Fibroblast of the aortic adventitia (primary cell): ENCODE results near the gene ABCC10. TPM values are rescaled to one million over a fixed set of nuclear protein-coding genes. Genes with fewer than 3 reads are reported as not detected.
"Not testable (repeated sequence)": the region's sequence is repeated elsewhere in the genome, so short reads cannot be mapped to it uniquely, and the experiment has no call there.

Experiments
- DNase-seq: peaks from one replicate; pipeline ENCODE4 v3.0.0-alpha.2; 2010; ENCODE audit warnings: low read depth
- H3K4me3 ChIP-seq: 2 replicates; pipeline ENCODE4 v1.5.1; 2011; ENCODE audit warnings: low read depth, mild to moderate bottlenecking, control low read depth, low read length, moderate library complexity
- total RNA-seq: library from RNA; depleted of rRNA; stranded (reverse); fragments of >200 nt; gene quantifications from 2 replicates; pipeline ENCODE4 v1.2.3, GENCODE V29; 2012; ENCODE audit warnings: low replicate concordance
- TF ChIP-seq, protein P1 (sequence below): IDR thresholded peaks from 2 replicates; pipeline ENCODE4 v1.5.1; 2011; ENCODE audit warnings: mild to moderate bottlenecking, low read length, control low read depth, inconsistent platforms; ENCODE audit not compliant: insufficient read depth

Gene ABCC10, protein sequence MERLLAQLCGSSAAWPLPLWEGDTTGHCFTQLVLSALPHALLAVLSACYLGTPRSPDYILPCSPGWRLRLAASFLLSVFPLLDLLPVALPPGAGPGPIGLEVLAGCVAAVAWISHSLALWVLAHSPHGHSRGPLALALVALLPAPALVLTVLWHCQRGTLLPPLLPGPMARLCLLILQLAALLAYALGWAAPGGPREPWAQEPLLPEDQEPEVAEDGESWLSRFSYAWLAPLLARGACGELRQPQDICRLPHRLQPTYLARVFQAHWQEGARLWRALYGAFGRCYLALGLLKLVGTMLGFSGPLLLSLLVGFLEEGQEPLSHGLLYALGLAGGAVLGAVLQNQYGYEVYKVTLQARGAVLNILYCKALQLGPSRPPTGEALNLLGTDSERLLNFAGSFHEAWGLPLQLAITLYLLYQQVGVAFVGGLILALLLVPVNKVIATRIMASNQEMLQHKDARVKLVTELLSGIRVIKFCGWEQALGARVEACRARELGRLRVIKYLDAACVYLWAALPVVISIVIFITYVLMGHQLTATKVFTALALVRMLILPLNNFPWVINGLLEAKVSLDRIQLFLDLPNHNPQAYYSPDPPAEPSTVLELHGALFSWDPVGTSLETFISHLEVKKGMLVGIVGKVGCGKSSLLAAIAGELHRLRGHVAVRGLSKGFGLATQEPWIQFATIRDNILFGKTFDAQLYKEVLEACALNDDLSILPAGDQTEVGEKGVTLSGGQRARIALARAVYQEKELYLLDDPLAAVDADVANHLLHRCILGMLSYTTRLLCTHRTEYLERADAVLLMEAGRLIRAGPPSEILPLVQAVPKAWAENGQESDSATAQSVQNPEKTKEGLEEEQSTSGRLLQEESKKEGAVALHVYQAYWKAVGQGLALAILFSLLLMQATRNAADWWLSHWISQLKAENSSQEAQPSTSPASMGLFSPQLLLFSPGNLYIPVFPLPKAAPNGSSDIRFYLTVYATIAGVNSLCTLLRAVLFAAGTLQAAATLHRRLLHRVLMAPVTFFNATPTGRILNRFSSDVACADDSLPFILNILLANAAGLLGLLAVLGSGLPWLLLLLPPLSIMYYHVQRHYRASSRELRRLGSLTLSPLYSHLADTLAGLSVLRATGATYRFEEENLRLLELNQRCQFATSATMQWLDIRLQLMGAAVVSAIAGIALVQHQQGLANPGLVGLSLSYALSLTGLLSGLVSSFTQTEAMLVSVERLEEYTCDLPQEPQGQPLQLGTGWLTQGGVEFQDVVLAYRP (N-terminal part only)
- total RNA-seq: 12.0 and 25.8 TPM in 2 replicates

DNA sequence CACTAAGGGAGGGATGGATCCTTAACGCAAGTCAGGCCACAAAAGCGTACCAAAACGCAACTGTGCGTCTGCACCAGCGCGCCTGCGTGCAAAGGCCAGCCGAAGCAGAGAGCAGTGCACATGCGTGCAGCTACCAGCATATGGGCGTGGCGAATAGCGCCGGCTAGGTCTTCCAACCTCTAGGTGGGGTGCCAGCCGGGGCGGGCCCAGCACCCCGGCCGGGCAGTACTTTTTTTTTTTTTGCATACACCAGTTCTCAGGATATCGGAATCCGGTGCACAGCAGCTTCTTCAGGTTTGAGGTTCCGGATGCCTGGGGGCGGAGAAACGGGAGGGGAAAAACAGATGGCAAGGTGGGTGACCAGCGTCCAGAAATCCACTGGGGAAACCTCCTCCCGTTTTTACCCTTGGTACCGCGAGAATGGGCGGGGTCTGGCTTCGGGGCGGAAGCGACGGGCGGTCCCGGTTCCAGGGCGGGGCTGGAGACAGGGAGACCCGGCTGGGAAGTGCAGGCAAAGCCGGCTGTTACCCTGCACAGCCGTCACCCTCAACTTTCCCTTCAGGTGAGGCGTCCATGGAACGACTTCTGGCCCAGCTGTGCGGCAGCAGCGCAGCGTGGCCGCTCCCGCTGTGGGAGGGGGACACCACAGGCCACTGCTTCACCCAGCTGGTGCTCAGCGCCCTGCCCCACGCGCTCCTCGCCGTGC, at the start of gene ABCC10:
Gene ABCC10, plus strand, starts transcription at position 136 of the 706 bp plus-strand sequence. Its CDS starts 438 bp downstream, at position 574.
- TF ChIP-seq, protein P1, sequence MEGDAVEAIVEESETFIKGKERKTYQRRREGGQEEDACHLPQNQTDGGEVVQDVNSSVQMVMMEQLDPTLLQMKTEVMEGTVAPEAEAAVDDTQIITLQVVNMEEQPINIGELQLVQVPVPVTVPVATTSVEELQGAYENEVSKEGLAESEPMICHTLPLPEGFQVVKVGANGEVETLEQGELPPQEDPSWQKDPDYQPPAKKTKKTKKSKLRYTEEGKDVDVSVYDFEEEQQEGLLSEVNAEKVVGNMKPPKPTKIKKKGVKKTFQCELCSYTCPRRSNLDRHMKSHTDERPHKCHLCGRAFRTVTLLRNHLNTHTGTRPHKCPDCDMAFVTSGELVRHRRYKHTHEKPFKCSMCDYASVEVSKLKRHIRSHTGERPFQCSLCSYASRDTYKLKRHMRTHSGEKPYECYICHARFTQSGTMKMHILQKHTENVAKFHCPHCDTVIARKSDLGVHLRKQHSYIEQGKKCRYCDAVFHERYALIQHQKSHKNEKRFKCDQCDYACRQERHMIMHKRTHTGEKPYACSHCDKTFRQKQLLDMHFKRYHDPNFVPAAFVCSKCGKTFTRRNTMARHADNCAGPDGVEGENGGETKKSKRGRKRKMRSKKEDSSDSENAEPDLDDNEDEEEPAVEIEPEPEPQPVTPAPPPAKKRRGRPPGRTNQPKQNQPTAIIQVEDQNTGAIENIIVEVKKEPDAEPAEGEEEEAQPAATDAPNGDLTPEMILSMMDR: peak; percentile 48
- H3K4me3 ChIP-seq: peak within 1 kb of the TSS; percentile 99
- peak; percentile 96 for DNase-seq

GRCh38 chr6:43377710-43378229, 49.6 kb upstream of the ABCC10 start:
- no peak for DNase-seq
- no peak overlapping the region for H3K4me3 ChIP-seq
- TF ChIP-seq, protein P1: no peak

DNA sequence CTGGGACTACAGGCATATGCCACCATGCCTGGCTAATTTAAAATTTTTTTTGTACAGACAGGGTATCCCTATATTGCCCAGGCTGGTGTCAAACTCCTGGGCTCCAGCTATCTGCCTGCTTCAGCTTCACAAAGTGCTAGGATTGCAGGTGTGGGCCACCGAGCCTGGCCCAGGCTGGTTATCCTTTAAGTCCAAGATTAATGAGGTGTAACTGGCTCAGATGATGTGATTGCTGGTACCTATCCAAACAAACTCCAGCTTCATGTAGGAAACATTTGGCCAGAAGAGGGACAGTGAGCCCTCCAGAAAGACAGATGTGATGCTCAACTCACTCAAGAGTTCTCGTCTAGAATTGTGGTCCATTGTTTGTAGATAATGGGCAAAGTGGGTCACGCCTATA, 48.7 kb upstream of the ABCC10 start:
- DNase-seq: no peak
- no peak overlapping the region for H3K4me3 ChIP-seq
- TF ChIP-seq, protein P1: no peak

DNA sequence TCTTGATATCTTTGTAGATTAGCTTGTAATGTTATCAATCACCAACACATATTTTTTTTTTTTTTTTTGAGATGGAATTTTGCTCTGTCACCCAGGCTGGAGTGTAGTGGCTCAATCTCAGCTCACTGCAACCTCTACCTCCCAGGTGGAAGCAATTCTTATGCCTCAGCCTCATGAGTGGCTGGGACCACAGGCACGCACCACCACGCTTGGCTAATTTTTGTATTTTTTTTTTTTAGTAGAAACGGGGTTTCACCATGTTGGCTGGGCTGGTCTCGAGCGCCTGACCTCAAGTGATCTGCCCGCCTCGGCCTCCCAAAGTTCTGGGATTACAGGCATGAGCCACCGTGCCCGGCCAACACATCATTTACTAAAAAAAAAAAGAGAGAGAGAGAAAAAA, 46.5 kb upstream of the ABCC10 start:
- not testable (repeated sequence) for H3K4me3 ChIP-seq, DNase-seq

DNA sequence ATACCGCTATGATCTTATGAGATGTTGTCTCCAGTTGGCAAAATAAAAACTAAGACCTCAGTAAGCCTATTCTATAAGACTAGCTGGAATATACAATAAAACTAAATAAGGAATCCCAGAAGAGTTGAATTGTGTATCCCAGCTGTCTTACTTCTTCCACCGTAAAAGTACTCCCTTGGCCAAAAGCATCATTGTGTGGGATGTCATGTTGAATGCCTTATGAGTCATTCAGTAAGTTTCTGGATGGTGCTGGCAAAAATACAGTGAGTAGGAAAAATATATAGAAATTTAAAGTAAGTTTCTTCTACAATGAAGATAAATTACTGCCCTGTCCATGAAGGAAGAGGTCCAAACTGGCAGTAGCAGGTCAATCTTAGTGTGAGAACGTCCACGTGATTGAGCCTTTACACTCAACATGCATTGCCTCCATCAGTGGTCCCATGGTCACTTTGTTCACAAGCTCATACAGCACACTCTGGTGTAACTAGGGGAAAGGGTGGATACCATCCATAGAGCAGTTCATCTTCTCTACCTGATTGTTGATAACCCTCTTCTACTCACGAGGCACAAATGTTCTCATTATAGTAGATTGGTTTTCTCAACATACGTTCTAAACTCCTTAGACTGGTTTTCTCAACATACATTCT, 44.2 kb upstream of the ABCC10 start:
- peak; percentile 81 for DNase-seq
- no peak overlapping the region for H3K4me3 ChIP-seq
- TF ChIP-seq, protein P1: no peak

GRCh38 chr6:43386492-43386891, 40.8 kb upstream of the ABCC10 start:
- H3K4me3 ChIP-seq: no peak overlapping the region
- DNase-seq: peak; percentile 60
- TF ChIP-seq, protein P1: peak; percentile 48
